ENCODE data around the gene FIGNL2. TPM values are rescaled to one million over a fixed set of nuclear protein-coding genes. Genes with fewer than 3 reads are reported as not detected.

Gene FIGNL2
- total and polyA plus RNA-seq, 2 experiments from 2014 or later: 1.1 to 5.2 TPM

DNA sequence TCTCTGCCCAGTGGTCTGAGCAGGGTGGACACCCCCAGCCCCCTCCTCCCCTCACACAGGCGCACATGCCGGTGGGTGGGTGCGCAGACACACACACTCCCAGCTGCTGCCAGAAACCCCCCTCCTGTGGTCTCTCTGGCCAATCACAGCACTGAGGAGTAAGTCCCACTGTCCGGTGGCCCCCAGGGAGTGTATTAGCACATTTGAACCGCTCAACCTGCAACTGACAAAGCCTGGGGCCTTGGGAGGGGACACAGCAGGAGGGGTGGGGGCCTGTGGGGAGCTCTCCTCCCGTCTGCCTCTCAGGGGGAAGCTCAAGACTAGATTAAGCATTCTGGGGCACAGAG is 11.7 kb downstream of the FIGNL2 start (continued):
- TF ChIP-seq, protein P1, sequence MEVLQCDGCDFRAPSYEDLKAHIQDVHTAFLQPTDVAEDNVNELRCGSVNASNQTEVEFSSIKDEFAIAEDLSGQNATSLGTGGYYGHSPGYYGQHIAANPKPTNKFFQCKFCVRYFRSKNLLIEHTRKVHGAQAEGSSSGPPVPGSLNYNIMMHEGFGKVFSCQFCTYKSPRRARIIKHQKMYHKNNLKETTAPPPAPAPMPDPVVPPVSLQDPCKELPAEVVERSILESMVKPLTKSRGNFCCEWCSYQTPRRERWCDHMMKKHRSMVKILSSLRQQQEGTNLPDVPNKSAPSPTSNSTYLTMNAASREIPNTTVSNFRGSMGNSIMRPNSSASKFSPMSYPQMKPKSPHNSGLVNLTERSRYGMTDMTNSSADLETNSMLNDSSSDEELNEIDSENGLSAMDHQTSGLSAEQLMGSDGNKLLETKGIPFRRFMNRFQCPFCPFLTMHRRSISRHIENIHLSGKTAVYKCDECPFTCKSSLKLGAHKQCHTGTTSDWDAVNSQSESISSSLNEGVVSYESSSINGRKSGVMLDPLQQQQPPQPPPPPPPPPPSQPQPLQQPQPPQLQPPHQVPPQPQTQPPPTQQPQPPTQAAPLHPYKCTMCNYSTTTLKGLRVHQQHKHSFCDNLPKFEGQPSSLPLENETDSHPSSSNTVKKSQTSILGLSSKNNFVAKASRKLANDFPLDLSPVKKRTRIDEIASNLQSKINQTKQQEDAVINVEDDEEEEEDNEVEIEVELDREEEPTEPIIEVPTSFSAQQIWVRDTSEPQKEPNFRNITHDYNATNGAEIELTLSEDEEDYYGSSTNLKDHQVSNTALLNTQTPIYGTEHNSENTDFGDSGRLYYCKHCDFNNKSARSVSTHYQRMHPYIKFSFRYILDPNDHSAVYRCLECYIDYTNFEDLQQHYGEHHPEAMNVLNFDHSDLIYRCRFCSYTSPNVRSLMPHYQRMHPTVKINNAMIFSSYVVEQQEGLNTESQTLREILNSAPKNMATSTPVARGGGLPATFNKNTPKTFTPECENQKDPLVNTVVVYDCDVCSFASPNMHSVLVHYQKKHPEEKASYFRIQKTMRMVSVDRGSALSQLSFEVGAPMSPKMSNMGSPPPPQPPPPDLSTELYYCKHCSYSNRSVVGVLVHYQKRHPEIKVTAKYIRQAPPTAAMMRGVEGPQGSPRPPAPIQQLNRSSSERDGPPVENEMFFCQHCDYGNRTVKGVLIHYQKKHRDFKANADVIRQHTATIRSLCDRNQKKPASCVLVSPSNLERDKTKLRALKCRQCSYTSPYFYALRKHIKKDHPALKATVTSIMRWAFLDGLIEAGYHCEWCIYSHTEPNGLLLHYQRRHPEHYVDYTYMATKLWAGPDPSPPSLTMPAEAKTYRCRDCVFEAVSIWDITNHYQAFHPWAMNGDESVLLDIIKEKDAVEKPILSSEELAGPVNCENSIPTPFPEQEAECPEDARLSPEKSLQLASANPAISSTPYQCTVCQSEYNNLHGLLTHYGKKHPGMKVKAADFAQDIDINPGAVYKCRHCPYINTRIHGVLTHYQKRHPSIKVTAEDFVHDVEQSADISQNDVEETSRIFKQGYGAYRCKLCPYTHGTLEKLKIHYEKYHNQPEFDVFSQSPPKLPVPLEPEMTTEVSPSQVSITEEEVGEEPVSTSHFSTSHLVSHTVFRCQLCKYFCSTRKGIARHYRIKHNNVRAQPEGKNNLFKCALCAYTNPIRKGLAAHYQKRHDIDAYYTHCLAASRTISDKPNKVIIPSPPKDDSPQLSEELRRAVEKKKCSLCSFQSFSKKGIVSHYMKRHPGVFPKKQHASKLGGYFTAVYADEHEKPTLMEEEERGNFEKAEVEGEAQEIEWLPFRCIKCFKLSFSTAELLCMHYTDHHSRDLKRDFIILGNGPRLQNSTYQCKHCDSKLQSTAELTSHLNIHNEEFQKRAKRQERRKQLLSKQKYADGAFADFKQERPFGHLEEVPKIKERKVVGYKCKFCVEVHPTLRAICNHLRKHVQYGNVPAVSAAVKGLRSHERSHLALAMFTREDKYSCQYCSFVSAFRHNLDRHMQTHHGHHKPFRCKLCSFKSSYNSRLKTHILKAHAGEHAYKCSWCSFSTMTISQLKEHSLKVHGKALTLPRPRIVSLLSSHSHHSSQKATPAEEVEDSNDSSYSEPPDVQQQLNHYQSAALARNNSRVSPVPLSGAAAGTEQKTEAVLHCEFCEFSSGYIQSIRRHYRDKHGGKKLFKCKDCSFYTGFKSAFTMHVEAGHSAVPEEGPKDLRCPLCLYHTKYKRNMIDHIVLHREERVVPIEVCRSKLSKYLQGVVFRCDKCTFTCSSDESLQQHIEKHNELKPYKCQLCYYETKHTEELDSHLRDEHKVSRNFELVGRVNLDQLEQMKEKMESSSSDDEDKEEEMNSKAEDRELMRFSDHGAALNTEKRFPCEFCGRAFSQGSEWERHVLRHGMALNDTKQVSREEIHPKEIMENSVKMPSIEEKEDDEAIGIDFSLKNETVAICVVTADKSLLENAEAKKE (CRISPR knock-in tag; IDR thresholded peaks at IDR 0.05): no peak
- TF ChIP-seq, protein P2, sequence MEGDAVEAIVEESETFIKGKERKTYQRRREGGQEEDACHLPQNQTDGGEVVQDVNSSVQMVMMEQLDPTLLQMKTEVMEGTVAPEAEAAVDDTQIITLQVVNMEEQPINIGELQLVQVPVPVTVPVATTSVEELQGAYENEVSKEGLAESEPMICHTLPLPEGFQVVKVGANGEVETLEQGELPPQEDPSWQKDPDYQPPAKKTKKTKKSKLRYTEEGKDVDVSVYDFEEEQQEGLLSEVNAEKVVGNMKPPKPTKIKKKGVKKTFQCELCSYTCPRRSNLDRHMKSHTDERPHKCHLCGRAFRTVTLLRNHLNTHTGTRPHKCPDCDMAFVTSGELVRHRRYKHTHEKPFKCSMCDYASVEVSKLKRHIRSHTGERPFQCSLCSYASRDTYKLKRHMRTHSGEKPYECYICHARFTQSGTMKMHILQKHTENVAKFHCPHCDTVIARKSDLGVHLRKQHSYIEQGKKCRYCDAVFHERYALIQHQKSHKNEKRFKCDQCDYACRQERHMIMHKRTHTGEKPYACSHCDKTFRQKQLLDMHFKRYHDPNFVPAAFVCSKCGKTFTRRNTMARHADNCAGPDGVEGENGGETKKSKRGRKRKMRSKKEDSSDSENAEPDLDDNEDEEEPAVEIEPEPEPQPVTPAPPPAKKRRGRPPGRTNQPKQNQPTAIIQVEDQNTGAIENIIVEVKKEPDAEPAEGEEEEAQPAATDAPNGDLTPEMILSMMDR (conservative IDR thresholded peaks at IDR 0.05; ENCODE audit: low read depth in 2 of 2): no peak
- TF ChIP-seq EZH2 (IDR thresholded peaks at IDR 0.05; ENCODE audit: low read depth, unreplicated experiment): no peak
- TF ChIP-seq ZNF331 (CRISPR knock-in tag; IDR thresholded peaks at IDR 0.05; ENCODE audit: low read depth): no peak

DNA sequence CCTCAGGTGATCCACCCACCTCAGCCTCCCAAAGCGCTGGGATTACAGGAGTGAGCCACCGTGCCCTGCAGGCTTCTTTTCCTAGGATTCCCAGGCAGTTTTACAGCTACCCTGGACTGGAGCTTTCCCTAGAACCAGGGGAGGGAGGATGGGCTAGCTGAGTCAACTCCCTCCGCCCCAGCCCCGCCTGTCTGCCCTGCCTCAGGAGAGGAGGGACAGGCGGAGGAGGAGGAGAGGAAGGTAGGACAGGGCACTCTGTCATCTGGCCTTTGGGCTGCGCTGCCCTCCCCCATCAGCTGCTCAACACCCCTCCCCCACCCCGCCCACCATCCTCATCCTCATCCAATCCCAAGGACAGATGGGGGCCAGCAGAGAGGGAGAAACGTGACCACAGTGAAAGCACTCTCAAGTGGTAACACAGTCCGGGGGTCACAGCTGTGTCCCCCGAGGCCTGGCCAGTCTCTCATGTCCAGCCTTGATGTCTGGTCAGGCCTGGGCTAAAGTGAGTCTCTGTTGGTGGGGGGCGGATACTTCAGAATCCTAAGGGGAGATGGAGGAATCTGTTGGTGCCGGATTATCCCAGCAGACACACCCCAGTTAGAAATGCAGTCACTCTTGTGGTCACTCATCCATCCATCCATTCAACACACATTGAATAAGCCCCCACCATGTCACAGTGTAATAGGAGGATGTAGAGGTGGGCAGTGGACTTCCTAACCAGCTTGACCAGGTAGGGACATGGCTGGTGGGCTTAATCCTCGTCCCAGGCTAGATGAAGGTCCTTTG is 12.3 kb downstream of the FIGNL2 start:
- H3K4me1 Mint-ChIP-seq: peaks cover 67% of the 10 kb centered on the region
- Histone ChIP-seq H3K4me1 (ENCODE audit: insufficient read depth) (peaks cover 50% of the 10 kb centered on the region), H2AFZ (no peak overlapping the region), H3F3A (replicated peaks; ENCODE audit: low read depth) (0 out of 2 replicates have a peak, but pooled peaks cover 3% of the 10 kb centered on the region), H3K4me3 (no peak overlapping the region), H3K27ac (ENCODE audit: low read depth) (no peak overlapping the region), H3K9me2 (ENCODE audit: insufficient read depth) (0 out of 2 replicates have a peak, but pooled peaks cover 3% of the 10 kb centered on the region), H3K79me2 (replicated peaks; ENCODE audit: insufficient read depth) (no peaks in the 10 kb centered on the region), H3K4me2 (peak overlapping the region; percentile 65), H3K27me3 (ENCODE audit: insufficient read depth) (no peaks in the 10 kb centered on the region), H3K36me3 (ENCODE audit: insufficient read depth) (no peaks in the 10 kb centered on the region), H4K20me1 (replicated peaks; ENCODE audit: insufficient read depth) (no peaks in the 10 kb centered on the region; the same call in 1 of the 2 replicates)
- no peaks in the 10 kb centered on the region for H3K9me3 Mint-ChIP-seq
- H3K4me3 Mint-ChIP-seq: no peak overlapping the region; the same call in 2 of the 3 replicates
- DNase-seq (ENCODE audit: low spot score) (peak; percentile 57), ATAC-seq (peak; percentile 67)
- no peak overlapping the region for H3K27ac Mint-ChIP-seq
- H3K27me3 Mint-ChIP-seq (ENCODE audit: insufficient read depth, low read depth, poor library complexity): peaks cover 18% of the 10 kb centered on the region
- H3K36me3 Mint-ChIP-seq (ENCODE audit: low read depth): peaks cover 4% of the 10 kb centered on the region; the same call in 1 of the 3 replicates
- no peak for TF ChIP-seq EZH2phosphoT487 (IDR thresholded peaks at IDR 0.05; ENCODE audit: unreplicated experiment)
- TF ChIP-seq, protein P1 (CRISPR knock-in tag; IDR thresholded peaks at IDR 0.05): no peak
- TF ChIP-seq CREB1 (CRISPR knock-in tag; IDR thresholded peaks at IDR 0.05; ENCODE audit: low read depth): no peak
